DND-41 (cell line): ENCODE data around the gene CDCP1.

Experiments
- ATAC-seq: fragments of 200-7000 bp; cut with Tn5 transposase; 3 replicates; pipeline ENCODE4 v1.9.1; 2021; ENCODE audit warnings: low read depth; ENCODE audit not compliant: insufficient read depth
- DNase-seq: peaks from one replicate; pipeline ENCODE4 v3.0.0-alpha.2; 2020
- H2AFZ ChIP-seq: 2 replicates; pipeline ENCODE4 v1.6.0; 2012; ENCODE audit warnings: low read depth, low read length
- H3K27ac ChIP-seq: 2 replicates; pipeline ENCODE4 v1.5.1; 2012; ENCODE audit warnings: low read length, inconsistent platforms
- H3K27me3 ChIP-seq: fragments of 200-600 bp; sonication (generic); 2 replicates; pipeline ENCODE4 v1.6.0; 2012; ENCODE audit warnings: low read length, mild to moderate bottlenecking, inconsistent platforms; ENCODE audit not compliant: insufficient read depth, poor library complexity
- H3K36me3 ChIP-seq: 2 replicates; pipeline ENCODE4 v1.5.1; 2012; ENCODE audit warnings: low read length, inconsistent platforms; ENCODE audit not compliant: insufficient read depth
- H3K4me1 ChIP-seq: 2 replicates; pipeline ENCODE4 v1.5.1; 2012; ENCODE audit warnings: mild to moderate bottlenecking, low read length; ENCODE audit not compliant: insufficient read depth
- H3K4me2 ChIP-seq: 2 replicates; pipeline ENCODE4 v1.6.0; 2012; ENCODE audit warnings: mild to moderate bottlenecking, moderate library complexity, low read length, inconsistent platforms; ENCODE audit not compliant: insufficient read depth
- H3K4me3 ChIP-seq, 2 experiments: fragments of 200-600 bp in 1 of 2; shearing (Covaris generic) in 1 of 2; 2 replicates each; pipeline ENCODE4 v1.5.1; 2012 to 2016; ENCODE audit warnings: inconsistent platforms in 2 of 2, low read length in 2 of 2, mild to moderate bottlenecking in 2 of 2, low read depth in 1 of 2, moderate library complexity in 1 of 2
- H3K79me2 ChIP-seq: 2 replicates; pipeline ENCODE4 v1.6.0; 2012; ENCODE audit warnings: low read length, inconsistent platforms; ENCODE audit not compliant: insufficient read depth
- H3K9ac ChIP-seq: 2 replicates; pipeline ENCODE4 v1.6.0; 2012; ENCODE audit warnings: low read depth, mild to moderate bottlenecking, inconsistent platforms, low read length, moderate library complexity
- H3K9me3 ChIP-seq: 2 replicates; pipeline ENCODE4 v1.5.1; 2012; ENCODE audit warnings: low read length, moderate library complexity, mild to moderate bottlenecking, inconsistent platforms; ENCODE audit not compliant: insufficient read depth, severe bottlenecking
- H4K20me1 ChIP-seq: 2 replicates; pipeline ENCODE4 v1.6.0; 2012; ENCODE audit warnings: low read length; ENCODE audit not compliant: insufficient read depth
- EZH2 ChIP-seq: IDR thresholded peaks from 3 replicates; pipeline ENCODE4 v1.6.1; 2012; ENCODE audit warnings: borderline replicate concordance, low read depth, mild to moderate bottlenecking, moderate library complexity, low read length, inconsistent platforms; ENCODE audit not compliant: severe bottlenecking
- TF ChIP-seq, protein P1 (sequence below): IDR thresholded peaks from 2 replicates; pipeline ENCODE4 v1.5.1; 2012; ENCODE audit warnings: borderline replicate concordance, low read length, moderate library complexity, mild to moderate bottlenecking; ENCODE audit not compliant: poor library complexity, severe bottlenecking; ENCODE audit errors: extremely low read depth

Gene CDCP1

DNA sequence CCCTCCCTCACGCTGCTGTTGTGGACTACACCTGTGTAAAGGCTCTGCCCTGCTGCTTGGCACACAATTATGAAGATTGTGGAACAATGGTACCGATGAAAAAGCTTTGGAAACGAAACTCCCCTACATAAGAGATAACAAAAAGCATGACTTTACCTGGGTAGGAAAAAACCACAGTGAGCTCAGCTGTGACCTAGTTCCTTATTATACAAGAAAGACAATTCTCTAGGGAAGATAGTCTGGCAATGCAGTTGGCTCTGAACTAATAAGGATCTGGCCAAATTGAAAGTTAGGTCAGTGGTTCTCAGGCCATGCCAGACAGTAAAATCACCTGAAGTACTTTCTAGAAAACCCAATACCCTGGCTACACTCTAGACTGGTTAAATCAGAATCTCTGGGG lies 104.0 kb downstream of the CDCP1 start:
- no peak overlapping the region for H3K4me3 ChIP-seq
- H3K27me3 ChIP-seq = no peaks in the 10 kb centered on the region
- ATAC-seq (no peak), DNase-seq (no peak)
- H3K4me1 ChIP-seq = peaks cover 26% of the 10 kb centered on the region
- no peaks in the 10 kb centered on the region for H4K20me1 ChIP-seq
- no peaks in the 10 kb centered on the region for H3K79me2 ChIP-seq
- no peak overlapping the region for H2AFZ ChIP-seq
- H3K4me2 ChIP-seq = no peak overlapping the region
- H3K36me3 ChIP-seq = no peaks in the 10 kb centered on the region
- no peak overlapping the region for H3K9ac ChIP-seq
- no peak for TF ChIP-seq EZH2
- TF ChIP-seq, protein P1, sequence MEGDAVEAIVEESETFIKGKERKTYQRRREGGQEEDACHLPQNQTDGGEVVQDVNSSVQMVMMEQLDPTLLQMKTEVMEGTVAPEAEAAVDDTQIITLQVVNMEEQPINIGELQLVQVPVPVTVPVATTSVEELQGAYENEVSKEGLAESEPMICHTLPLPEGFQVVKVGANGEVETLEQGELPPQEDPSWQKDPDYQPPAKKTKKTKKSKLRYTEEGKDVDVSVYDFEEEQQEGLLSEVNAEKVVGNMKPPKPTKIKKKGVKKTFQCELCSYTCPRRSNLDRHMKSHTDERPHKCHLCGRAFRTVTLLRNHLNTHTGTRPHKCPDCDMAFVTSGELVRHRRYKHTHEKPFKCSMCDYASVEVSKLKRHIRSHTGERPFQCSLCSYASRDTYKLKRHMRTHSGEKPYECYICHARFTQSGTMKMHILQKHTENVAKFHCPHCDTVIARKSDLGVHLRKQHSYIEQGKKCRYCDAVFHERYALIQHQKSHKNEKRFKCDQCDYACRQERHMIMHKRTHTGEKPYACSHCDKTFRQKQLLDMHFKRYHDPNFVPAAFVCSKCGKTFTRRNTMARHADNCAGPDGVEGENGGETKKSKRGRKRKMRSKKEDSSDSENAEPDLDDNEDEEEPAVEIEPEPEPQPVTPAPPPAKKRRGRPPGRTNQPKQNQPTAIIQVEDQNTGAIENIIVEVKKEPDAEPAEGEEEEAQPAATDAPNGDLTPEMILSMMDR = no peak
- no peaks in the 10 kb centered on the region for H3K9me3 ChIP-seq
- peak overlapping the region; percentile 31 for H3K27ac ChIP-seq

DNA sequence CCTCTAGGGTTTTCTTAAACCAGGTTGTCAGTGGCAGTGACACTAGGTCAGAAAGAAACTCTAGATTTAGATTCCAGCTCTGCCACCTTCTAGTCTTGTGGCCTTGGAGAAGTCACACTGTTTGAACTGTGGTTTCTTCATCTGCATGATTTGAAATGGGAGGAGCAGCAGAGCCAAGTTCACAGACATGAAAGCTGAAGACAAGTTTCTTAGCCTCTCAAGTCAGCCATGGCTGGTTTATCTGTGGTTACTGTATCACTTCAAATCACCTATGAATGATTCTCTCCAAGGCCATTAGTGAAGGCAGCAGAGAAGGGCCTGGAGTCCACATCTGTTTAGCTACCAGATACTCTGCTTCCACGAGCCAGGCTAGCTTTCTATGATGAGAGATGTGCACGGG lies 104.5 kb downstream of the CDCP1 start:
- Histone ChIP-seq H3K36me3 (no peaks in the 10 kb centered on the region), H3K9me3 (no peaks in the 10 kb centered on the region), H3K4me2 (no peak overlapping the region), H4K20me1 (no peaks in the 10 kb centered on the region), H3K79me2 (no peaks in the 10 kb centered on the region), H3K4me3 (no peak overlapping the region), H3K27ac (peak overlapping the region; percentile 52), H3K9ac (no peak overlapping the region), H3K4me1 (peaks cover 26% of the 10 kb centered on the region), H2AFZ (no peak overlapping the region), H3K27me3 (no peaks in the 10 kb centered on the region)
- TF ChIP-seq EZH2 = no peak
- TF ChIP-seq, protein P1 = no peak
- peak; percentile 59 for DNase-seq
- ATAC-seq = peak; percentile 71

DNA sequence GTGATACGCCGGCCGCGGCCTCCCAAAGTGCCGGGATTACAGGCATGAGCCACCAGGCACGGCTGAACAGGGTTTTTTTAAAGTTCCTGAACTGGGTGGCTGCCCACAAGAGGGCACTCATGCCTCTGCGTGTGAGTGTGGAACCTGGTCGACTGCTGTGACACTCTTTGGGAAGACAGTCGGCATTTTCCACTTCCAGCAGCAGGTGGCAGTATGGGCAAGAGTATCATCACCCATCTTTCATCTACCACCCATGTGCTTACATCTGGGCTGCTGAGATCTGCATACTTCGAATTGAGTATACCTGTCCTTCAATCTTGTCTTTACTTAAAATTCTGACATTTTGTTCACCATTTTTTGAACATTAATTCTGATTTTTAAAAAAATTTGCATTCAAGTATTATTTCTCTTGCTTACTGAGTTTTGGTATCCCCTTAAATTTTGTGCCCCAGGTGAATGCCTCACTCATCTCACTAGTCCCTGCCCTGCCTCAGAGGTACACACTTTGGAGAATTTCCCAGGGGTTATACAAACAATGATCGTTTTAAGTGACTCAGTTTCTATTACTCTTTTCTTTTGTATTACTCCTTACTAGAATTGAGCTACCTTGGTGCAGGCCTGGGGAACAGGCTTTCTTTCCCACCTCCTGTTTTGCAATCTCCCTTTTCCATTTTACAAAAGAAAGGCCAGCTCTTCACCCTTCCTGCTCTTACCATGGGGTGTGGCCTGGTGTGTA lies 108.3 kb downstream of the CDCP1 start:
- DNase-seq (peak; percentile 95), ATAC-seq (peak; percentile 72)
- H3K4me3 ChIP-seq = no peak overlapping the region
- no peaks in the 10 kb centered on the region for H3K27me3 ChIP-seq
- H3K36me3 ChIP-seq = no peaks in the 10 kb centered on the region
- TF ChIP-seq, protein P1 = peak; percentile 96
- no peak for TF ChIP-seq EZH2
- H3K4me1 ChIP-seq = peaks cover 43% of the 10 kb centered on the region
- H3K9ac ChIP-seq = no peak overlapping the region
- no peak overlapping the region for H3K27ac ChIP-seq
- no peak overlapping the region for H3K4me2 ChIP-seq
- no peak overlapping the region for H2AFZ ChIP-seq
- no peaks in the 10 kb centered on the region for H3K79me2 ChIP-seq
- no peaks in the 10 kb centered on the region for H3K9me3 ChIP-seq
- no peaks in the 10 kb centered on the region for H4K20me1 ChIP-seq
